Measurements from ENCODE around the gene GPR78.
"Not testable (repeated sequence)": the region's sequence is repeated elsewhere in the genome, so short reads cannot be mapped to it uniquely, and the experiment has no call there.

GPR78 gene

DNA sequence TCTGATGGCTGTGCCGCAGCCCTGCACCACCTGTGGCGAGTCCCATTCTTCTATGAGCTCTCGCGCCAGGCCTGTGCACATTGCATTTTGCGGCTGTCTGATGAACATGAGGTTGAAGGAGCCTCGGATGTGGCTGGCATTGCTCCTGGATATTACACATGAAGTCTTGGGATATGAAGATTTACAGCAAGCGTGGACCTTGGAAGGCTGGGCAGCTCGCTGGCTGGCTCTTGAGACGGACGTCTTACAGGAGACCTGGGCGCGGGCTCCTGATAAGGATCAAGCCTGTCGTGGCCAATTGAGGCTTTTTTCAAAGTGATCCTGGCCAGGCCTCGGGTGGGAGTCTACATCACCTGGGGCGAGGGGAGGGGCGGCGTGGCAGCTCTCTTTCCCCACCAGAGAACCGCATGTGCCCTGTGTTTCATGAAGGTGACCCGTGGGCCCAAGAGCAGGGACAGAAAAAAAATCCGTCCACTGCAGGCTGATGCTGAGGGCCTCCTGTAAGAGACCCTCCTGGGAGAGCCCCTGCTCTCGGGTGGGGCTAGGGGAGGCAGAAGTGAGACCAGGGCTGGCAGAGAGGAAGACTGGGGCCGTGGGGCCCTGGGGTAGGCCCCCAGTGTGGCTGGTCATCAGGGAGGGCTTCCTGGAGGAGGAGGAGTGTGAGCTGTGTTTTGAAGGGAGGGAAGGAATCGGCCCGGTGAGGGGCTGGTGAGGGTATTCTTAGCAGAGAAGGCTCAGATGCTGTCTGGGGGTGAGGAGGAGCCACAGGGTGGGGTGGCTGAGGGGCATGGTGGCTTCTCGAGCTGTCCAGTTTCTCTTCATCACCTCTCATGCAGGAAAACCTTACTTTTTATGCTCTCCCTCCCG lies 36.0 kb downstream of the GPR78 start:
- no peak for DNase-seq (ENCODE audit: low read depth in 3 of 3)

DNA sequence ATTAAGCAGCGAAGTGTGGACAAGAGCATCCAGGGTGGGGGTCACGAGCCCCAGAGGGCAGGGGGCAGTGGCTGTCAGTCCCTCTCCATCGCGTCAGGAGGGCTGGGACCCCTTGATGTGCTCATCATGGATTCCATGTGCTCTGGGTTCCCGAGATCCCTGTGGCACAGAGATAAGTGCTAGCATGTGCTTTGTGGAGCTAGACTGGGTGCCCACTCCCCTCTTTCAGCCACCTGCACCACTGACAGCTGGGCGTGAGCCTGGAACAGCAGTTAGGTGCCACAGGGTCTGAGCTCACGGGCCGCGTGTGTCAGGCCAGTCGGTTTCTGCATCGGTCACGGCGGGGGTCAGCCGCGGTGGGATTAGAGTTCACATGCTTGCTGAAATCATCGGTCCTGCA lies 36.6 kb downstream of the GPR78 start:
- DNase-seq (ENCODE audit: low read depth in 3 of 3) = no peak

DNA sequence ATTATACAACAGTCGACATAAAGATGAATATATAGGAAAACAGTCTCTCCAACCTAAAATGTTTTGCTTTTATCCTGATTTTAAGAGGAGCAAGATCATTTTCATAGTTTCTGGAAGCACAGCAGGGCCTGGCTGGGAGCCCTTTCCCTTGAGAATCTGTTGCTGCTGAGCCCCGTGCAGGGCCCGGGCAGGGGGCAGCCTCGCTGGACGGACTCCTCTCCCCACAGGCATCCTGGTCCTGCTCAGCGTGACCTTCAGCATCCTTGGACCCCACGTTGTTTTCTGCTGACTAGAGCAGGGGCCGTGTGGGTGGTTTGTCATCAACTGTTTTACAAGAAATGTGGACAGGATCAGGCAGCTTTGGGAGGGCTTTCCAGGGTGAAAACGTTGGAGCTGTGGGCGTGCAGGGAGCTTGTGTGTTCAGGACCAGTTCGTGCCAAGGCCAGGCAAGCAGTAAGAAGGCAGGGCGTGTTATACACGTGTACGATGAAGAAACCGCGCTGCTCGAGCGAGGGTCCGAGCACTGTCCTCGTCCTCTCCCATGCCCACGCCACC lies 37.4 kb downstream of the GPR78 start:
- no peak for DNase-seq (ENCODE audit: low read depth in 3 of 3)

DNA sequence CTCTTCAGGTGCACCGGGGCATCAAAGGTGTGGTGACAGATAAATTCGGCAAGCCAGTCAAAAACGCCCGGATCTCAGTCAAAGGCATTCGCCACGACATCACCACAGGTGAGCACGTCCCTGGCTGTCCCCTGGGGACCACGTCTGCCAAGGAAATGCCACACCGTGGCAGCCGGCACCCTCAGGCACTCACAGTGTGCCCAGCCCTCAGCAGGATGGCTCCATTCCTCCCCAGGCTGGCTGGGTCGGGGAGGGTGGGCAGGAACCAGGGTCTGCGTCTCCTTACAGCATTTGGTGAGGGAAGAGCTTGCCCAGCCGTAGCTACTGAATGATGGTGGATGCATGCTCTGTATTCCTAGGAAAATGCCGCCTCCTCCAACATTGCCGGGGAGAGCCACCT lies 38.2 kb downstream of the GPR78 start:
- no peak for DNase-seq (ENCODE audit: low read depth in 3 of 3)

DNA sequence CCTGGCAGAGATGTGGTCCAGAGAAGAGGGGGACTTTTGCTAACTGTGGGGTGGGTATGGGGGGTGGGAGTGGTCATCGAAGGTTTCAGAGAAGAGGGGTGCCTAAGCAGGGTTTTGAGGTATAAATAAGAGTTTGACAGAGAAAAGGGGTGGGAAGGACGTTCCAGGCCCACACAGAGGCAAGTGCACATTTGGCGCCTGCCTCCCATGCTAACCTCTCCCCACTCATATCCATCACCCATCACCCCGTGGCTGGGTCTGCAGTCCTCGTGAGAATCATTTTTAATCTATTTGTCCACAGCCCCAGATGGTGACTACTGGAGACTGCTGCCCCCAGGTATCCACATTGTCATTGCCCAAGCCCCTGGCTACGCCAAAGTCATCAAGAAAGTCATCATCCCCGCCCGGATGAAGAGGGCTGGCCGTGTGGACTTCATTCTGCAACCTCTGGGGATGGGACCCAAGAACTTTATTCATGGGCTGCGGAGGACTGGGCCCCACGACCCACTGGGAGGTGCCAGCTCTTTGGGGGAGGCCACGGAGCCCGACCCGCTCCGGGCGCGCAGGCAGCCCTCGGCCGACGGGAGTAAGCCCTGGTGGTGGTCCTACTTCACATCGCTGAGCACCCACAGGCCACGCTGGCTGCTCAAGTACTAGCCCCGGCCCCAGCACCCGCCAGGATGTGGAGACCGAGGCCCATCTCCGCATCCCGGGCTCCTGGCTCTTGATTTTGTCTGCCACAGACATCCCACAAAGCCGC lies 38.9 kb downstream of the GPR78 start:
- DNase-seq (ENCODE audit: low read depth in 3 of 3) = no peak

DNA sequence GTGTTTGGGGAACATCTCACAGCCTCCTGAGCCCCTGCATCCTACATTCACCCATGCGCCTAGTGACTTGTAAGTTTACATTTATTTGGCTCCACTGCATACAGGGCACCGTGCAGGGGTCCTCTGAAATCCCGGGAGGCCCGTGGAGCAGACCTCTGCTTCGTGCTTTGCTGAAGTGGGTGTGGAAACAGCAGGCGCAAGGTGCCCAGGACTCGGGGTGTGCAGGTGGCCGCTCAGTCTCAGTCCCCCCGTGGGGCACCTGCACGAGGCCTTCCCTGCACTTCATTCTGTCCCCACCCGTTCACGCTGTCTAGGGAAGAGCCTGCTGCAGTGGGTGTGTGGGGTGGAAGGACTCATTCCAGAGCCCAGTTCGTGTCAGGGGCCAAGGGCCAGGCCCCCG lies 40.9 kb downstream of the GPR78 start:
- DNase-seq (ENCODE audit: low read depth in 3 of 3) = not testable (repeated sequence)

DNA sequence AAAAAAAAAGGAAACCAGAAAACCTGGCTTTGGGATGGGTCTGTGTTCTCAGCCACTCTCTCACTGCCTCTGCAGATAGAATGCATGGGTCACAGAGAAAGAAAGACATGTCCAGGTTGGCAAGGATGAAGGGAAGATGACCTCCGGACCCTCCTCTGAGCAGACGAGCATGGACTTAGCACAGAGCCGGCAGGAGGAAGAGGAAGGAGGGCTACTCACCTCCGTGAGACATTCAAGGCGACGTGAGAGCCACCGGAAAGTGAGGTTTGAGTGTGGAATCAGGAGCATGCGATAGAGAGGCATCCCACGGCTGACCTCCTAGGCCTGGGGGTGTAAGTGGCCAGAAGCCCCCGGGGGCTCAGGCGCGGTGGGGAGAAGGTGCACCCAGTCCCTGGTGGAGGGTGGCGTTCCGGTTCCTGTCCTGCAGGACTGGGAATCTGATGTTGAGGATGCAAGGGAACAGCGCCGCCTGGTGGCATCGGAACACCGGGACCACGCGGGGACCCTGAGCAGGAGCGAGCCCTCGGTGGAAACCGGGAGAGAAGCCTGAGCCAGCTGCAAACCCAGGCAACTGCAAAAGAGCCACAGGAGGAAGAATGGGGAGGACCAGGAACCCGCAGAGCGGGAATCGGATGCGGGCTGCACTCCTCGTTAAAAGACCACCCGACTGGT lies 44.5 kb downstream of the GPR78 start:
- DNase-seq (ENCODE audit: low read depth in 3 of 3) = not testable (repeated sequence)

DNA sequence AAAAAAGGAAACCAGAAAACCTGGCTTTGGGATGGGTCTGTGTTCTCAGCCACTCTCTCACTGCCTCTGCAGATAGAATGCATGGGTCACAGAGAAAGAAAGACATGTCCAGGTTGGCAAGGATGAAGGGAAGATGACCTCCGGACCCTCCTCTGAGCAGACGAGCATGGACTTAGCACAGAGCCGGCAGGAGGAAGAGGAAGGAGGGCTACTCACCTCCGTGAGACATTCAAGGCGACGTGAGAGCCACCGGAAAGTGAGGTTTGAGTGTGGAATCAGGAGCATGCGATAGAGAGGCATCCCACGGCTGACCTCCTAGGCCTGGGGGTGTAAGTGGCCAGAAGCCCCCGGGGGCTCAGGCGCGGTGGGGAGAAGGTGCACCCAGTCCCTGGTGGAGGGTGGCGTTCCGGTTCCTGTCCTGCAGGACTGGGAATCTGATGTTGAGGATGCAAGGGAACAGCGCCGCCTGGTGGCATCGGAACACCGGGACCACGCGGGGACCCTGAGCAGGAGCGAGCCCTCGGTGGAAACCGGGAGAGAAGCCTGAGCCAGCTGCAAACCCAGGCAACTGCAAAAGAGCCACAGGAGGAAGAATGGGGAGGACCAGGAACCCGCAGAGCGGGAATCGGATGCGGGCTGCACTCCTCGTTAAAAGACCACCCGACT lies 50.2 kb downstream of the GPR78 start:
- not testable (repeated sequence) for DNase-seq (ENCODE audit: low read depth in 3 of 3)

DNA sequence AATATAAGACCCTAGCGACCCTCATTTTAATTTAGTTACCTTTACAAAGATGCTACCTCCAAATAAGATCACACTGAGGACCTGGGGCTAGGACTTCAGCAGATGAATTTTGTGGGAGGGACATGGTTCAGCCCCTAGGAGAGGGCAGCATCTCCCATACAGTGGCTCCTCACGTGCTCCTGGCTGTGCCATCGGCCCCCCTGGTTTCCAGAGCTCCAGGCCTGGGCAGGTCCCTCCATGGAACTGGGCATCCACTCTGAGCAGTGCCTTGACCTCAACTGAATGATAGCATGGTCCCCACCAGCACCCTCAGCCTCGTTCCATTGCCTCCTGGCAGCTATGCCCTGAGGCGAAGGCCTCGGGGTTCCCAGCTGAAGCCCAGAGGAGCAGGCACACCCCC lies 51.7 kb downstream of the GPR78 start:
- DNase-seq (ENCODE audit: low read depth in 3 of 3) = not testable (repeated sequence)

DNA sequence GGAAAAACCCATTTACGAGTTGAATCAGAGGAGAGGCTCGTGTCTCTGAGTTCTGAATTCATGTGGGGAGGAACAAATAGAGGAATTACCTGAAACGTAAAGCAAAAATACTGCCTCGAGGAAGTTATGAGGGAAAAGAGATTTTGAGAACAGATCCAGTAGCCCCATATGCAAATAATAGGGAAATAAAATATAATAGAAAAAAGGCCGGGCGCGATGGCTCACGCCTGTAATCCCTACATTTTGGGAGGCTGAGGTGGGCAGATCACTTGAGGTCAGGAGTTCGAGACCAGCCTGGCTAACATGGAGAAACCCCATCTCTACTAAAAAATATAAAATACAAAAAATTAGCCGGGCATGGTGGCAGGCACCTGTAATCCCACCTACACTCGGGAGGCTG lies 54.6 kb downstream of the GPR78 start:
- not testable (repeated sequence) for DNase-seq (ENCODE audit: low read depth in 3 of 3)

DNA sequence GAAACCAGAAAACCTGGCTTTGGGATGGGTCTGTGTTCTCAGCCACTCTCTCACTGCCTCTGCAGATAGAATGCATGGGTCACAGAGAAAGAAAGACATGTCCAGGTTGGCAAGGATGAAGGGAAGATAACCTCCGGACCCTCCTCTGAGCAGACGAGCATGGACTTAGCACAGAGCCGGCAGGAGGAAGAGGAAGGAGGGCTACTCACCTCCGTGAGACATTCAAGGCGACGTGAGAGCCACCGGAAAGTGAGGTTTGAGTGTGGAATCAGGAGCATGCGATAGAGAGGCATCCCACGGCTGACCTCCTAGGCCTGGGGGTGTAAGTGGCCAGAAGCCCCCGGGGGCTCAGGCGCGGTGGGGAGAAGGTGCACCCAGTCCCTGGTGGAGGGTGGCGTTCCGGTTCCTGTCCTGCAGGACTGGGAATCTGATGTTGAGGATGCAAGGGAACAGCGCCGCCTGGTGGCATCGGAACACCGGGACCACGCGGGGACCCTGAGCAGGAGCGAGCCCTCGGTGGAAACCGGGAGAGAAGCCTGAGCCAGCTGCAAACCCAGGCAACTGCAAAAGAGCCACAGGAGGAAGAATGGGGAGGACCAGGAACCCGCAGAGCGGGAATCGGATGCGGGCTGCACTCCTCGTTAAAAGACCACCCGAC lies 55.8 kb downstream of the GPR78 start:
- DNase-seq (ENCODE audit: low read depth in 3 of 3) = not testable (repeated sequence)

Data from stimulated activated CD4-positive, alpha-beta T cell treated with anti-CD3 and anti-CD28 coated beads, TNF-alpha, amount 100 ng/mL, for 4 hours (primary cell).